ENCODE data around the gene ZNF785.

ZNF785 gene

GRCh38 chr16:30535106-30535776, 50.3 kb downstream of the ZNF785 start:
- peak overlapping the region; percentile 91 for H4K8ac ChIP-seq (ENCODE audit: low read depth, low read length)
- peak overlapping the region; percentile 81 for H4K91ac ChIP-seq (ENCODE audit: low read depth, low read length)
- H2AK5ac ChIP-seq (ENCODE audit: low read length) = peak overlapping the region; percentile 36

GRCh38 chr16:30534368-30535105, 51.0 kb downstream of the ZNF785 start, which contains the start of gene ZNF747:
Gene ZNF747, minus strand, starts transcription at chr16:30534858. Its CDS starts 179 bp downstream, at chr16:30534679.
- H3K4me2 ChIP-seq (ENCODE audit: low read length) = peak within 1 kb of the TSS; percentile 70
- peak within 1 kb of the TSS; percentile 87 for H3K9ac ChIP-seq (ENCODE audit: low read length)
- H3K4me1 ChIP-seq (ENCODE audit: control insufficient read depth in 1 of 2, insufficient read depth in 2 of 2, low read length in 2 of 2) = peaks cover 6 to 18% of the 10 kb centered on the region in 2 experiments
- peaks cover 18% of the 10 kb centered on the region for H3K79me1 ChIP-seq (ENCODE audit: low read length)
- H2AK5ac ChIP-seq (ENCODE audit: low read length) = peak within 1 kb of the TSS; percentile 80
- peak within 1 kb of the TSS; percentile 97 for H4K12ac ChIP-seq (ENCODE audit: low read depth, low read length)
- H3K9me3 ChIP-seq (ENCODE audit: insufficient read depth, low read depth, low read length) = no peaks in the 10 kb centered on the region
- H3K18ac ChIP-seq (ENCODE audit: low read length) = peak within 1 kb of the TSS; percentile 88
- H3K27me3 ChIP-seq (ENCODE audit: insufficient read depth, low read length) = no peaks in the 10 kb centered on the region
- H2BK12ac ChIP-seq (ENCODE audit: low read length) = peak within 1 kb of the TSS; percentile 42
- peak within 1 kb of the TSS; percentile 71 for H3K4me3 ChIP-seq (ENCODE audit: low read depth, low read length)
- H3K27ac ChIP-seq (ENCODE audit: low read depth, low read length) = peak within 1 kb of the TSS; percentile 45
- H3K36me3 ChIP-seq (ENCODE audit: control insufficient read depth in 1 of 2, insufficient read depth in 2 of 2, low read length in 2 of 2) = peaks cover 11 to 13% of the 10 kb centered on the region in 2 experiments
- H3K79me2 ChIP-seq (ENCODE audit: control insufficient read depth, insufficient read depth, low read length, poor library complexity) = peaks cover 9% of the 10 kb centered on the region
- H3K14ac ChIP-seq (ENCODE audit: low read length) = peak within 1 kb of the TSS; percentile 96
- no peak within 1 kb of the TSS for H3K23ac ChIP-seq (ENCODE audit: low read length)
- whole genome bisulfite sequencing (ENCODE audit: extremely low coverage, insufficient coverage, insufficient read length) = no CpG with 5 or more reads among the region's 70 CpGs
- peak within 1 kb of the TSS; percentile 81 for H2BK5ac ChIP-seq (ENCODE audit: low read depth, low read length, poor library complexity)
- peak within 1 kb of the TSS; percentile 51 for H2AFZ ChIP-seq (ENCODE audit: insufficient read depth, low read length, poor library complexity)
- H2BK120ac ChIP-seq (ENCODE audit: insufficient read depth, low read length, poor library complexity) = peak within 1 kb of the TSS; percentile 70
- peak within 1 kb of the TSS; percentile 97 for H4K8ac ChIP-seq (ENCODE audit: low read depth, low read length)
- H3K4ac ChIP-seq (ENCODE audit: low read depth, low read length) = peak within 1 kb of the TSS; percentile 85
- DNase-seq = peak; percentile 86 to 93
- H4K91ac ChIP-seq (ENCODE audit: low read depth, low read length) = peak within 1 kb of the TSS; percentile 94

More at GRCh38 chr16:30535106-30535776, 50.3 kb downstream of the ZNF785 start:
- no peak overlapping the region for H3K23ac ChIP-seq (ENCODE audit: low read length)
- no CpG with 5 or more reads among the region's 18 CpGs for whole genome bisulfite sequencing (ENCODE audit: extremely low coverage, insufficient coverage, insufficient read length)
- peaks cover 11 to 13% of the 10 kb centered on the region in 2 experiments for H3K36me3 ChIP-seq (ENCODE audit: control insufficient read depth in 1 of 2, insufficient read depth in 2 of 2, low read length in 2 of 2)
- H2BK5ac ChIP-seq (ENCODE audit: low read depth, low read length, poor library complexity) = peak overlapping the region; percentile 59
- peak overlapping the region; percentile 22 for H3K4ac ChIP-seq (ENCODE audit: low read depth, low read length)
- peaks cover 6 to 18% of the 10 kb centered on the region in 2 experiments for H3K4me1 ChIP-seq (ENCODE audit: control insufficient read depth in 1 of 2, insufficient read depth in 2 of 2, low read length in 2 of 2)
- peak overlapping the region; percentile 70 for H2BK120ac ChIP-seq (ENCODE audit: insufficient read depth, low read length, poor library complexity)
- no peak for DNase-seq
- H3K9me3 ChIP-seq (ENCODE audit: insufficient read depth, low read depth, low read length) = no peaks in the 10 kb centered on the region
- H3K79me1 ChIP-seq (ENCODE audit: low read length) = peaks cover 18% of the 10 kb centered on the region
- peak overlapping the region; percentile 73 for H3K9ac ChIP-seq (ENCODE audit: low read length)
- H4K12ac ChIP-seq (ENCODE audit: low read depth, low read length) = peak overlapping the region; percentile 64
- peak overlapping the region; percentile 70 for H3K4me2 ChIP-seq (ENCODE audit: low read length)
- H3K4me3 ChIP-seq (ENCODE audit: low read depth, low read length) = peak overlapping the region; percentile 66
- peak overlapping the region; percentile 68 for H3K18ac ChIP-seq (ENCODE audit: low read length)
- H3K27me3 ChIP-seq (ENCODE audit: insufficient read depth, low read length) = no peaks in the 10 kb centered on the region
- H3K14ac ChIP-seq (ENCODE audit: low read length) = peak overlapping the region; percentile 83
- no peak overlapping the region for H2BK12ac ChIP-seq (ENCODE audit: low read length)
- H3K79me2 ChIP-seq (ENCODE audit: control insufficient read depth, insufficient read depth, low read length, poor library complexity) = peaks cover 9% of the 10 kb centered on the region
- H2AFZ ChIP-seq (ENCODE audit: insufficient read depth, low read length, poor library complexity) = peak overlapping the region; percentile 48
- H3K27ac ChIP-seq (ENCODE audit: low read depth, low read length) = peak overlapping the region; percentile 45

DNA sequence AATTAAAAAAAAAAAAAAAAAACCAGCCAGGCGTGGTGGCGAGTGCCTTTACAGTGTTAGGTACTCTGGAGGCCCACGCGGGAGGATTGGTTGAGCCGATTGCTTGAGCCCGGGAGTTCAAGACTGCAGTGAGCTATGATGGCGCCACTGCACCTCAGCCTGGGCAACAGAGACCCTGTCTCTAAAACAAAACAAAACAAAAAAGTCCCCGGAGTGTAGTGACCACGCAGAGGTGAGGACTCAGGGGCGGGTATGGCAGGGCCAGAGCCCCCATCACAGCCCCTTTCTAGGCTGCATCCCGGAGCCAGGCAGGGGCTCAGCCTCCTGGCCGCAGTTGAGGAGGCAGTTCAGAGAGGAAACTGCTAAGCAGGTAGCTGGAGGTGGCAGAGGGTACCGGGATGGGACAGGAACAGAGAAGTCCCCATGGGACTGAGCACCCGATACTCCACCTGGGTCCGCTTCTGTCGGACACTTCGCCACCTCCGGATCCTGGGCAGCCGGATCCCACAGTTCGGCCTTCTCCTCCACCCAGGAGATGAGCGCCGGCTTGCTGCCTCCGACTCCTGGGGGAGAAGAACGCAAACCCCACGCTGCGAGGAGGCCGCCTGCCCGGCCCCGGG, 51.6 kb downstream of the ZNF785 start:
- DNase-seq = no peak
- Histone ChIP-seq H3K18ac (ENCODE audit: low read length) (peak overlapping the region; percentile 88), H3K4me2 (ENCODE audit: low read length) (peak overlapping the region; percentile 70), H3K27me3 (ENCODE audit: insufficient read depth, low read length) (no peaks in the 10 kb centered on the region), H4K8ac (ENCODE audit: low read depth, low read length) (peak overlapping the region; percentile 97), H4K91ac (ENCODE audit: low read depth, low read length) (peak overlapping the region; percentile 94), H2AFZ (ENCODE audit: insufficient read depth, low read length, poor library complexity) (peak overlapping the region; percentile 51), H3K79me2 (ENCODE audit: control insufficient read depth, insufficient read depth, low read length, poor library complexity) (peaks cover 9% of the 10 kb centered on the region), H3K9ac (ENCODE audit: low read length) (peak overlapping the region; percentile 87), H3K4me1 (ENCODE audit: control insufficient read depth in 1 of 2, insufficient read depth in 2 of 2, low read length in 2 of 2) (peaks cover 6 to 19% of the 10 kb centered on the region in 2 experiments), H3K4ac (ENCODE audit: low read depth, low read length) (peak overlapping the region; percentile 85), H3K14ac (ENCODE audit: low read length) (peak overlapping the region; percentile 96), H3K9me3 (ENCODE audit: insufficient read depth, low read depth, low read length) (no peaks in the 10 kb centered on the region), H2BK12ac (ENCODE audit: low read length) (peak overlapping the region; percentile 42), H2BK5ac (ENCODE audit: low read depth, low read length, poor library complexity) (peak overlapping the region; percentile 81), H3K27ac (ENCODE audit: low read depth, low read length) (no peak overlapping the region), H3K23ac (ENCODE audit: low read length) (no peak overlapping the region), H2BK120ac (ENCODE audit: insufficient read depth, low read length, poor library complexity) (peak overlapping the region; percentile 67), H3K36me3 (ENCODE audit: control insufficient read depth in 1 of 2, insufficient read depth in 2 of 2, low read length in 2 of 2) (peaks cover 11 to 13% of the 10 kb centered on the region in 2 experiments), H2AK5ac (ENCODE audit: low read length) (no peak overlapping the region), H3K4me3 (ENCODE audit: low read depth, low read length) (peak overlapping the region; percentile 71), H3K79me1 (ENCODE audit: low read length) (peaks cover 18% of the 10 kb centered on the region), H4K12ac (ENCODE audit: low read depth, low read length) (peak overlapping the region; percentile 97)
- WGBS (ENCODE audit: extremely low coverage, insufficient coverage, insufficient read length) = no CpG with 5 or more reads among the region's 29 CpGs

- Histone ChIP-seq H2BK120ac (ENCODE audit: insufficient read depth, low read length, poor library complexity) (no peak overlapping the region), H4K12ac (ENCODE audit: low read depth, low read length) (no peak overlapping the region), H3K79me1 (ENCODE audit: low read length) (peaks cover 18% of the 10 kb centered on the region), H3K14ac (ENCODE audit: low read length) (no peak overlapping the region), H4K91ac (ENCODE audit: low read depth, low read length) (no peak overlapping the region), H3K4me1 (ENCODE audit: control insufficient read depth in 1 of 2, insufficient read depth in 2 of 2, low read length in 2 of 2) (peaks cover 9 to 24% of the 10 kb centered on the region in 2 experiments), H2BK12ac (ENCODE audit: low read length) (no peak overlapping the region), H3K36me3 (ENCODE audit: control insufficient read depth in 1 of 2, insufficient read depth in 2 of 2, low read length in 2 of 2) (peaks cover 11 to 13% of the 10 kb centered on the region in 2 experiments), H4K8ac (ENCODE audit: low read depth, low read length) (no peak overlapping the region), H3K9me3 (ENCODE audit: insufficient read depth, low read depth, low read length) (no peaks in the 10 kb centered on the region), H3K9ac (ENCODE audit: low read length) (no peak overlapping the region), H3K4me3 (ENCODE audit: low read depth, low read length) (no peak overlapping the region), H3K79me2 (ENCODE audit: control insufficient read depth, insufficient read depth, low read length, poor library complexity) (peaks cover 9% of the 10 kb centered on the region), H2AFZ (ENCODE audit: insufficient read depth, low read length, poor library complexity) (no peak overlapping the region), H3K18ac (ENCODE audit: low read length) (no peak overlapping the region), H2BK5ac (ENCODE audit: low read depth, low read length, poor library complexity) (no peak overlapping the region), H3K4ac (ENCODE audit: low read depth, low read length) (no peak overlapping the region), H2AK5ac (ENCODE audit: low read length) (no peak overlapping the region), H3K23ac (ENCODE audit: low read length) (no peak overlapping the region), H3K27me3 (ENCODE audit: insufficient read depth, low read length) (no peaks in the 10 kb centered on the region), H3K27ac (ENCODE audit: low read depth, low read length) (no peak overlapping the region), H3K4me2 (ENCODE audit: low read length) (no peak overlapping the region)
- DNase-seq = peak; percentile 53 to 66
- no CpG with 5 or more reads among the region's 11 CpGs for WGBS (ENCODE audit: extremely low coverage, insufficient coverage, insufficient read length)
Observed at GRCh38 chr16:30533146-30533522, 52.4 kb downstream of the ZNF785 start.

Data from trophoblast cell (in vitro differentiated cells and primary cell).